ENCODE data around the gene KDM6B. TPM values are rescaled to one million over a fixed set of nuclear protein-coding genes. Genes with fewer than 3 reads are reported as not detected.

KDM6B gene
- total RNA-seq, 2 experiments from 2014 or later, result 49.2 to 53.8 TPM

- intact Hi-C loops (cut with micrococcal nuclease), result no loop called here
- ChIA-PET CTCF (no interaction called here), POLR2A (no interaction called here)
- H3K27ac Mint-ChIP-seq, result no peak overlapping the region
- peaks cover 6% of the 10 kb centered on the region for H3K36me3 Mint-ChIP-seq (ENCODE audit: low read depth)
- ATAC-seq (no peak), DNase-seq (no peak)
- no peak for TF ChIP-seq CTCF (IDR thresholded peaks at IDR 0.05)
- no peaks in the 10 kb centered on the region for H3K27me3 Mint-ChIP-seq
- H3K4me1 Mint-ChIP-seq (ENCODE audit: low read depth), result peaks cover 2% of the 10 kb centered on the region
- no peak overlapping the region for H3K4me3 Mint-ChIP-seq
- no peaks in the 10 kb centered on the region for H3K9me3 Mint-ChIP-seq
Measured at GRCh38 chr17:7881276-7882054, 47.4 kb downstream of the KDM6B start.

- Mint-ChIP-seq H3K4me3 (no peak overlapping the region), H3K9me3 (no peaks in the 10 kb centered on the region), H3K36me3 (ENCODE audit: low read depth) (peaks cover 5% of the 10 kb centered on the region), H3K27me3 (no peaks in the 10 kb centered on the region), H3K4me1 (ENCODE audit: low read depth) (peaks cover 2% of the 10 kb centered on the region), H3K27ac (no peak overlapping the region)
- no peak for ATAC-seq
- POLR2A ChIA-PET, result interaction anchor here (2.1 kb wide), 1 partner anchor 9 kb away, joined by 12 read pairs; no protein-coding TSS in a partner anchor
- DNase-seq, result no peak
- TF ChIP-seq CTCF (IDR thresholded peaks at IDR 0.05), result no peak
- CTCF ChIA-PET, result interaction anchor here (0.8 to 2.1 kb wide), 3 partner anchors 11 to 108 kb away, joined by 3 to 10 read pairs (median 8); no protein-coding TSS in a partner anchor
- intact Hi-C loops (cut with micrococcal nuclease), result no loop called here
Measured at GRCh38 chr17:7882068-7882467, 48.1 kb downstream of the KDM6B start.

GRCh38 chr17:7882629-7883028, 48.6 kb downstream of the KDM6B start:
- ChIA-PET CTCF (interaction anchor here (0.7 to 2.1 kb wide), 6 partner anchors 12 to 107 kb away, joined by 3 to 10 read pairs (median 3); no protein-coding TSS in a partner anchor), POLR2A (interaction anchor here (0.9 to 2.1 kb wide), 3 partner anchors 9 to 26 kb away, joined by 4 to 12 read pairs (median 8); partner anchors contain the start of gene NAA38)
- H3K4me3 Mint-ChIP-seq, result no peak overlapping the region
- H3K4me1 Mint-ChIP-seq (ENCODE audit: low read depth), result no peaks in the 10 kb centered on the region
- intact Hi-C loops (cut with micrococcal nuclease), result no loop called here
- H3K27ac Mint-ChIP-seq, result no peak overlapping the region
- DNase-seq, result no peak
- no peaks in the 10 kb centered on the region for H3K27me3 Mint-ChIP-seq
- no peaks in the 10 kb centered on the region for H3K9me3 Mint-ChIP-seq
- TF ChIP-seq CTCF (IDR thresholded peaks at IDR 0.05), result no peak
- peaks cover 5% of the 10 kb centered on the region for H3K36me3 Mint-ChIP-seq (ENCODE audit: low read depth)
- no peak for ATAC-seq

Other genes with a start within 250 kb of the KDM6B start
- gene SOX15, start 244.1 kb upstream of the KDM6B start, total RNA-seq, result under 1 TPM in 1 of 2 experiments, not detected in 1; 0.25 TPM
- 10 to 100 TPM; 28.6 to 33.1 TPM for gene FXR2, start 219.3 kb upstream of the KDM6B start, total RNA-seq
- 10 to 100 TPM; 15.6 to 22.2 TPM for gene SAT2, start 206.4 kb upstream of the KDM6B start, total RNA-seq
- not detected for gene SHBG, start 204.1 kb upstream of the KDM6B start, total RNA-seq
- gene ATP1B2, start 183.3 kb upstream of the KDM6B start, total RNA-seq, result under 1 TPM in 1 of 2 experiments, not detected in 1; 0.38 TPM
- gene TP53, start 146.7 kb upstream of the KDM6B start, total RNA-seq, result 100 to 1,000 TPM; 129 to 138 TPM
- 10 to 100 TPM; 27.5 to 28.6 TPM for gene WRAP53, start 145.7 kb upstream of the KDM6B start, total RNA-seq
- not detected for gene EFNB3, start 129.0 kb upstream of the KDM6B start, total RNA-seq
- not detected for gene DNAH2, start 116.5 kb upstream of the KDM6B start, total RNA-seq
- gene TMEM88, start 20.8 kb downstream of the KDM6B start, total RNA-seq, result 1 to 10 TPM; 2.4 to 2.9 TPM
- 10 to 100 TPM; 72.8 to 77.2 TPM for gene NAA38, start 23.3 kb downstream of the KDM6B start, total RNA-seq
- gene CYB5D1, start 23.8 kb downstream of the KDM6B start, total RNA-seq, result 10 to 100 TPM; 13.5 to 16.2 TPM
- 100 to 1,000 TPM; 130 to 139 TPM for gene CHD3, start 54.6 kb downstream of the KDM6B start, total RNA-seq
- gene RNF227, start 82.1 kb downstream of the KDM6B start, total RNA-seq, result 1 to 10 TPM; 5.1 to 5.2 TPM
- gene KCNAB3, start 95.6 kb downstream of the KDM6B start, total RNA-seq, result 1 to 10 TPM; 7.2 to 7.6 TPM
- 100 to 1,000 TPM; 140 to 143 TPM for gene TRAPPC1, start 97.7 kb downstream of the KDM6B start, total RNA-seq
- gene CNTROB, start 98.0 kb downstream of the KDM6B start, total RNA-seq, result 10 to 100 TPM; 48.4 to 54.1 TPM
- gene GUCY2D, start 168.4 kb downstream of the KDM6B start, total RNA-seq, result not detected
- under 1 TPM in 1 of 2 experiments, not detected in 1; 0.16 TPM for gene ALOX15B, start 204.8 kb downstream of the KDM6B start, total RNA-seq